ENCODE measurements around the gene LAMA4.

The LAMA4 gene

GRCh38 chr6:112061605-112062004, 192.8 kb downstream of the LAMA4 start:
- DNase-seq, result no peak
